ENCODE data around the gene AMN1.
"Not testable (repeated sequence)": the region's sequence is repeated elsewhere in the genome, so short reads cannot be mapped to it uniquely, and the experiment has no call there.

The AMN1 gene

DNA sequence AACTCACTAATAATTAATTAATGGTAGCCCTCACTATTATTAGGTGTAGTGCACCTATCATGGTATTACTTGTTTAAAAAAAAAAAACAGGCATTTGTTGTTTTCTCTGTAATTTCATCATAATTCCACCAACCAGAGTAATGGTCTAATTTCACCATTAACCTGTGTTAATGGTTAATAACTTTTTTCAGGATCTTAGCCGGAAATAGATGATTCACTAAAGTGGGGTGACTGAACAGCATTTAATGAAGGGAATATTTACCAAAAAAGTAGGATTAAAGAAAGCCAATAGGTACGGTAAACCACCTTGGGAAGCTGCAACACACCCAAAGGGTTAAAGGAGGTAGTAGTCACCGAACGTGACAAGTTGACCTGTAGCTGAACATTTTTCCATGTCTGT, 56.3 kb downstream of the AMN1 start:
- DNase-seq, result no peak

DNA sequence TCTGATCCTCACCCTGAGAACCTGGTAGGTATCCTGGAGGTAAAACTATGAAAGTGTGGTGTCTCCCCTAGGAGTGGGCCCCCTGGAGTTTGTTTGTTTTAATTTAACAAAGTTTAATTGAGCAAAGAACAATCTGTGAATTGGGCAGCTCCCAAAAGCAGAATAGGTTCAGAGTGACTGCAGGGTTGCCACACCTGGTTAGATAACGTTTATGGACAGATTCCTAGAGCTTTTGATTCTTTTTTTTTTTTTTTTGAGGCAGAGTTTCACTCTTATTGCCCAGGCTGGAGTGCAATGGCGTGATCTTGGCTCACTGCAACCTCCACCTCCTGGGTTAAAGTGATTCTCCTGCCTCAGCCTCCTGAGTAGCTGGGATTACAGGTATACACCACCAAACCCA, 59.2 kb downstream of the AMN1 start:
- not testable (repeated sequence) for DNase-seq

DNA sequence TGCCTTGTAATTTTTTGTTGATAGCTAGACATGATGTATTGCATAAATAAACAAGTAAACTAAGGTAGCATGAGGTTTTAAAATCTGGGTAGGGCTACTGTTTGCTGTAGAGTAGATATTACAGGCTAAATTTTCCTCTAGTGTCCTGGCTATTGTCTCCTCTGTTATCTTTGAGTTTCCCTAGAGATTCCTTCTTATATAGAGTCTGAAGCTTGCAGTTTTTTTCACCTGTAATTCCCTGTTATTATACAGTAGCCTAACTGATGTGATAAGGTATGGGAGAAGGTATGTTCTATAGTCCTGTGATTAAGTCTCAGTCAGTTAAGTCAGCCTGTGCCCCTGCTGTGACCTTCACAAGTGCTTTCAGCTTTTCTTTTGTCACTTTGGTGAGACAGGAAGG, 59.8 kb downstream of the AMN1 start:
- DNase-seq, result no peak

DNA sequence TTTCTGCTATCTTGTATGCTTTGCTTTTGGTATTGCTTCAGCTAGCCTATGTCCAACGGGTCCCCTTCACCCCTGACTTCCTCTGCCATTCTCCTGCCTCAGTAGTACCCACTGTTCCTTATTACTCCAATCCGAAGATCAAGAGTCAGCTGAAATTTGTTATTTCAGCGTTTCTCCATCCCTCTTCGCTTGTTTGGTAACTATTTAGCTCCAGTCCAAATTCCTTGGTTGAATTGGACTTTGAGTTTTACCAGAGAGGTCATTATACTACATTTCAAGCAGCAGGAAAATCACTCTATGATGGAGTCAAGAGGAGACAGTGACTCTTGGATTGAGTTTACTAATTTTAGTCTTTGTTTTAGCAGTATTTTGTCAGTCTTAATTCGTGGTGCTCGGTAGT, 64.8 kb downstream of the AMN1 start:
- DNase-seq, result no peak

DNA sequence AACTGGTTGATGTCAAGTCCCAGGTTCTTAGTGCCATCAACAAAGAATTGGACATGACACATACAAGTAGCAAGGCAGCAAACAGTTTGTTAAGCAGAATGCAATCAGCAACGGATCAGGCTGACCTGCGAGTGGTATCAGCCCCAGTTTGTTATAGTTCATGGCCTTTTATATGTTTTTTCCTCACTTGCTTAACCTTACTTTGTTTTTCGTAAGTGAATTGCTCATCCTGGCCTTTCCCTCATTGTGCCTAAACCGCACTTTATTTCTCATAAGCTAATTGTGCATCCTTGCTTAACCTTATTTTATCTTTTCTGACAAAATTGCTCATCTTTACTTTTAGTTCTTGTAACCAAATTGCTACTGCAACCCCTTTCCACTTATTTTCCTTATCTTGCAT, 65.2 kb downstream of the AMN1 start:
- no peak for DNase-seq

DNA sequence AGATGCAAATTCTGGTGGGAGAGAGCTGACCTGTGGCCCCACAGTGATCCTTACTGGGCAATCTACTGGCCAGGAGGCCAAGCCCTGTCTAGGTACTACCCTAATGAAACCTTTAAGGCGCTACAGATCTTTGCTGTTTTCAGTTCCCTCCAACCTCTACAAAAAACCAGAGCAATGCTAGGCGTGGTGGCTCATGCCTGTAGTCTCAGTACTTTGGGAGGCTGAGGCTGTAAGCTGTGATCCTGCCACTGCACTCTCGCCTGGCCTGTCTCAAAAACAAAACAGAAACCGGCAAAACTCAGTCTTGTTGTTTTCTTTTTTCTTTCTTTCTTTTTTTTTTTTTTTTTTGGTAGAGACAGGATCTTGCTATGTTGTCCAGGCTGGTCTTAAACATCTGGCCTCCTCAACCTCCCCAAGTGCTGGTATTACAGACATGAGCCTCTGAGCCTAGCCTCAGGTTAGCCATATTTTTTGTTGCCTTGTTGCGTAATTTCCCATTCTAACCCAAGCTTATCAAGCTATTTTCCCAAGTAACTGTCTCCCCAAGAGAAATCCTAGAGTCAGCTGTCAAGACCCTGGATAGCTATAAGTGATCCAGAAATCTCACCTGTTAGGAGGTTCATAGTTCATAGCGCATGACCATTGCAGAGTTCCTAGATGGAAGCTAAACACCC, 66.5 kb downstream of the AMN1 start:
- no peak for DNase-seq

DNA sequence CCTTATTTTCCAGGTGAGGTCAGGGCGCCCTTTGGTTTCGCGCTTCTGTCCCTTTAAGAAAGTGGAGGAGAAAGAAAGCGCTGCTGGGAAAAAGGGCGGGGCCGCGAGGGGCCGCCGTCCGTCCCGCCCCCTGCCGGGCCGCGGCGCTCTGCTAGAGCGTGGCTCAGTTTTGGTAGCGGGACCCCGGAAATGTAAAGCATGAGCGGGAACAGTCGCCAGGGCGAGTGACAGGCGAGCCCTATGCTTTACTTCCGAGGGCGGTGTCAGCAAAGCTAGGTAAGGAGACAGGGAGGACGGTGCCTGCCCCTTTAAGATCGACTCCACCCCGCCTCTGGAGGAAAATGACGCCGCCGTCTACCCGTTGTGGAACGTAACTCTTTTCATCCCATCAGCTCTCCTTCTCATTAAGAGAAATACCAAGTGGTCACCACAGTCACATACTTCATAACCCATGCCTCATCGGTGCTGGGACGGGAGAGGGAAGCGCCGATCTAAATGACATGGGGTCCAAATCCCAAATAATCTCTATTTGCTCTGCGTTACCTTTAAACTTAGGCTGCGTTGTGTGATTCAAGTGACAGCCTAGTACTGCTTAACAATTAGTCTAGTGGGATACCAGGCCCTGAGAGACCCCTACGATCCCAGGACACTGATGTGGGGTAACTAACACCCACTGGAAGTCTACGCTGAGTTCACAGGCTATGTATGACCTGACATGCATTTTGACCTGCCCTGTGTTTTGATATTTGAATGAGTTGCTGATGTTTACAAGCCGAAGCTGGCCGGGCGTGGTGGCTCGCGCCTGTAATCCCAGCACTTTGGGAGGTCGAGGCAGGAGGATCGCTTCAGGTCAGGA, 69.5 kb downstream of the AMN1 start, which contains the start of gene ETFBKMT:
Gene ETFBKMT (plus strand): TSS at position 602 of the 856 bp plus-strand sequence. CDS start 2,266 bp downstream, outside the sequence.
- peak; percentile 94 for DNase-seq

DNA sequence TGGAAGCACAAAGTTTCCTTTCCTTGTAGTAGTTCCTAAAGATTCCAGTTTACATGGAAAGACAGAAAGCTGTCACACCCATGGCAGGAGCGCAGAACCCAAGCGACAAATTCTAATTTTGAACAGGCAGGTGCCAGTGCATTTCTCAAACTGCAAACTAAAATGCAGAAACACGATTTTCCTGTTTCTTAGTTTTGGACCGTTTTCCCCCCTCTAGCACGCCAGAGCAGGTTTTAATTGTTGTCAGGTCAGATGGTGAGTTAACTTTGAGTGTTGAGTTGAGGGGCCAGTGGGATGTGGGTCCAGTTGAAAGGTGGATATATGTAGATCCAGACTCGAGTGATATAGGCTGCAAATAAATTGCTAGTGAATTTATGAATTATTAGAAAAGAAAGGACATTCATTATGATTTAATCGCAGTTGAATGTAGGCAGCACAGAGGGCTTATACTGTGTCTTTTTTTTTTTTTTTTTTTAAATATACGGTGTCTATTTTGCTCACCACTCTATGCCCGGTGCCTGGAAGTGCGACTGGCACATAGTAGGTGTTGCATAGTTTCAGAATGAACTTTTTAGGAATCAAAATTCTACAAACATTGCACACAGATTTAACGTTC, 70.2 kb downstream of the AMN1 start:
- DNase-seq, result no peak

DNA sequence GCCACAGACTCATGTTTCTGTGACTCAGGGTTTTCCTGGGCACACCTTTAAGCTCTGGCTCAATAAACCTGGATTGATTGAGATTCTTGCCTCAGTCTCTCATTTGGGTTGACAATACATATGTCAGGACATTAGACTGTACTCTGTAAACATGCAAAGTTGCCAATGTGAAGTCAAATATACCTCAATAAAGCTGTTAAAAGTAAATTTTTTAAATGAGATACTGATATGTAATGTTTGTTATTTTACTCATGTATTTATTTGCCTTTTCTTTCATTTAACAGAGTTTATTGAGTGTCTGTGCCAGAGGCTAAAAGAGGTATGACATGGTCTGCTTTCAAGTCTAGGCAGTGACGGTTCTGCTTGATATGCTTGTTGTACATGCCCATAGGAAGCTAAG, 73.0 kb downstream of the AMN1 start:
- DNase-seq, result no peak

DNA sequence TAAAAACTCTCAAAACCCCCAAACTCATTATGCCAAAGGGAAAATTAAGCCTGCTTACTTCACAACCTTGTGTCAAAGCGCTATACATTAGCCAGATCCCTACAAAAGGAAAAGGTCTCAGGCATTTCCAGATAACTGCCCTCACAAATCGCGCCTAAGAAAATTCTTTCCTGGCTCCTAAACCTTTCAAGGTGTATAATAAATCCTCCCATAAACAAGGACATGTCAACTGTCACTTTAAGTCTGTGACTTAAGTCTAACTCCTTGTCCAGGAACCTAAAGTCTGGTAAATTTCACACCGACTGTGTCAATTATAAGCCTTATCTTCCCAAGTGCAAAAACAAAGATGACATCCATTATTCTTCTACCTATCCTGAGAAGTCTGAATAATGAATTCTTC, 73.6 kb downstream of the AMN1 start:
- DNase-seq, result no peak

DNA sequence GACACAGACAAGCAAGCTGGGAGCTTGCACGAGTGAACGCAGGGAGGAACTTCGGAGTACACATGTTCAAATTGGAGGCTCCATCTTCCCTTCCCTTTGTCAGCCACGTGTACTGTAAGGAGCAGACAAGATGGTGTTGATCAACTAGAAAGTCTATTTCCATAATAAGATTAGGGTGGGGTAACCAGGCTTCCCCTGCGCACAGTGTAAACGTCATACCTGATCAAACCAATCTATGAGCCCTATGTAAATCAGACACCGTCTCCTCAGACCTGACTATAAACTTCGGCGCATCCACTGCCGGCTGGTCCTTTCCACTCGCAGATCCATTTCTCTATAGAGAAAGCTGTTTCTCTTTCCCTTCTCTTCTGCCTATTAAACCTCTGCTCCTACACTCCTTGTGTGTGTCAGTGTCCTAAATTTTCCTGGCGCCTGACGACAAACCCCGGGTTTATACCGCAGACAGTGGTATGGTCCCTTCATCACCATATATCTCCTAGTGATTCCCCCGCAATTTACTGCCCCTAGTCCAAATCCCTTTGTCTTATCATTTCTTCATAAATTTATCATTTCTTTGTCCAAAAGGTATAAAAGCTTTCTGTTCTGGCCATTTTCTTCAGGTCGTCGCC, 76.8 kb downstream of the AMN1 start:
- no peak for DNase-seq

DNA sequence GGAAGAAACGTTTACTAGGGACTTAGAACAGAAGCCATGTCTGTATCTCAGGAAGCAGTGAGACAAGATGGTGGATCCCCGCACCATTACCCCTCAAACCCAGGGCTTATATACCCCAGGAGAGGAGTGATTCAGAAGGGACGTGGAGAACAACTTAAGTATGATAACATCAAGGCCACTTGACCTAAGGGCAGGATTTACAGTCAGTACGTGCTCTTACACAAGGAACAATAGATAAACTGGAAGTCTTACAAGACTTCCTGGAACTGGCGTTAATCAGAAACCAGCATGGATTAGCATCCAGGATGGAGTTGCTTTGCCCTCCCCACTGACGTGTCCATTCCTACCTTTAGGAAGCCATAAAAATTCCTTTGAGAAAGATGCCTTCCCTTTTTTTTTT, 77.9 kb downstream of the AMN1 start:
- no peak for DNase-seq

DNA sequence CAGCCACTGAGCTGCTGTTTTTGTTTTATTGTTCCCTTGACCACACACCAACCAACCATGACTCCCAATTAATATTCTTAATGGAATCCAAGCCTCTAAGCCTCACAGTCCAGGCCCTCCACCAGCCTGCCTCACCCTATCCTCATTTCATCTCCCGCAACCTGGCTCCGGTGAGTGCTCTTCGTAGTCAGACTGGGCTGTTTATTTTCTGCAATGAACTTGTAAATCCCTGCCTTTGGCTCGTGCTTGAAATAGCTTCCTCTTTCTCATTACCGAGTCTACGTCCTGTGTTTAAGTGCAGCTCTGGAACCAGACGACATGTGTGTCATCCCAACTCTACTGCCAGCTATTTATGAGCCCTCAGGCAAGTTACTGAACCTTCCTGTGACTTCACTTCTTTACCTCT, 81.7 kb downstream of the AMN1 start:
- no peak for DNase-seq

DNA sequence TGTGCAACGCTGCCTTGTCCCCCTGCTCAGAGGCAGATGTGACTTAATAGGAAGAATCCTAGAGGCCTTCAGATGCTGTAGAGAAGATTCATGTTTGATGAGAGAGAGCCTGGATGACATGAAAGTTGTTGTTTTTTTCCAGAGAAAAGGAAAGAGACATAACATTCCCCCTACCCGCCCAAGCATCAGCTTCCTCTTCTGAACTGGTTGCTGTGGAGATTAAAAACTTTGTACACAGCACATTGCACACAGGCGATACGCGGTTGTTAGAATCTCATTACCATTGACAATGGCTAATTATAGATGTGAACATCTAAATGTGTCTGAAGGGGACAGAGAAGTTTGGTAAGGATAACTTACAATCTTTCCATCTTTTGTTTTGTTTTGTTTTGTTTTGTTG, 82.9 kb downstream of the AMN1 start:
- no peak for DNase-seq

DNA sequence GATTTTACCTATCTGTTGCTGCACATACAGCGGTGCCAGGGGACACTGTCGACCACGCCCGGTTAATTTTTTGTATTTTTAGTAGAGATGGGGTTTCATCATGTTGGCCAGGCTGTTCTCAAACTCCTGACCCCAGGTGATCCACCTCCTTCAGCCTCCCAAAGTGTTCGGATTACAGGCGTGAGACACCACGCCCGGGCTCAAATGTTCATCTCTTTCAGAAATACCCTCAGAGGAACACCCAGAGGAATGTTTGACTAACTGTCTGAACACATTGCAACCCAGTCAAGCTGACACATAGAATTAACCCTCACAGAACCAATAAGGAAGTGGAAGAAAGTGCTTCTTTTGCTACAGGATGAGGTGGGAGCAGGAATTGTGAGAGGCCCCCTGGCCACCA, 84.3 kb downstream of the AMN1 start:
- DNase-seq, result no peak

DNA sequence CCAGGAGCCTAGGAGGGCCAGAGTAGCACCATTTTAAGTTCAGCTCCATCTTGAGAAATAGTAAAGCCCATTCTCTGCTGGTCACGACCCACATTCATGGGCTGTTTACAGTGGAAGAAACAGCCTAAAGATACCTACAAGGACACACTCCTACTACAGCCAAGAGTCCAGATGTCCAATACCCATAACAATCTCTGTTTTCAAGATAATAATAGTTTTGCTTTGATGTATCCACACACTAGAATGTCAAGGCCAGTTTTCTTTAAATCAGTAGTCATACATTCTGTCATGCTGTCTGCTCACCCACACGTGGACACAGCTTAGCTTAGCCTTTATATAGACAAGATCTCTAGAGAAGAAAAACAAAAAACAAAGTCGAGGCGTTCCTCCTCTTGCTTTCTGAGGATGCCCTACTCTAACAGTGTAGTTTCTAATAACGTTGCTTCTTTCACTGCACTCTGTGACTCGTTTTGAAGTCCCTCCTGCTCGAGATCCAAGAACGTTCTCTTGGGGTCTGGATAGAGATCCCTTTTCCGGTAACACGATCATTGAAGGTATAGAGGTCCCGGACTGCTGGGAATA, 87.2 kb downstream of the AMN1 start:
- no peak for DNase-seq

DNA sequence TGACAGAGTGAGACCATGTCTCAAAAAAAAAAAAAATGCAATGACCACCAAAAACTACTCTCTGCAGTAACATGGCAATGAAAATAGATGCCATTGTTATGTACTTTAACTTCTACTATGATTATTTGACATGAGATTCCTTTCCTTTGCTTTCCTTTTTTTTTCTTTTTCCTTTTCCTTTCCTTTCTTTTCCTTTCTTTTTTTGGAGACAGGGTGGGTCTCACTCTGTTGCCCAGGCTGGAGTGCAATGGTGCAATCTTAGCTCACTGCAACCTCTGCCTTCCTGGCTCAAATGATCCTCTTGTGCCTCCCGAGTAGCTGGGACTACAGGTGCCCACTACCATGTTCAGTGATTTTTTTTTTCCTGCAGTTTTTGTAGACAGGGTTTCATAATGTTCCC, 94.2 kb downstream of the AMN1 start:
- no peak for DNase-seq

DNA sequence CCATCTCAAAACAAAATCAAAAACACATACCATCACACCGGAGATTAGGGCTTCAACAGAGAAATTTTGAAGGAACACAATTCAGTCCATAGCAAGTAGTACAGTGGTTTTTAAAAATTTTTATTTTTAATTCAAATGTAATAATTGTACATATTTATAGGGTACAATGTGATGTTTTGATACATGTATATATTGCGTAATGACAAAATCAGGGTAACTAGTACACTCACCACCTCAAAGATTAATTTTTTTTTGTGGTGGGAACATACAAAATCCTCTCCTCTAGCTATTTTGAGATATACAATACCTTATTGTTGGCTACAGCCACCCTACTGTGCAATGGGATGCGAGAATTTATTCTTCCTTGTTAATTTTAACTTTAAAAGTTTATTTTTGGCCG, 95.4 kb downstream of the AMN1 start:
- DNase-seq, result no peak

DNA sequence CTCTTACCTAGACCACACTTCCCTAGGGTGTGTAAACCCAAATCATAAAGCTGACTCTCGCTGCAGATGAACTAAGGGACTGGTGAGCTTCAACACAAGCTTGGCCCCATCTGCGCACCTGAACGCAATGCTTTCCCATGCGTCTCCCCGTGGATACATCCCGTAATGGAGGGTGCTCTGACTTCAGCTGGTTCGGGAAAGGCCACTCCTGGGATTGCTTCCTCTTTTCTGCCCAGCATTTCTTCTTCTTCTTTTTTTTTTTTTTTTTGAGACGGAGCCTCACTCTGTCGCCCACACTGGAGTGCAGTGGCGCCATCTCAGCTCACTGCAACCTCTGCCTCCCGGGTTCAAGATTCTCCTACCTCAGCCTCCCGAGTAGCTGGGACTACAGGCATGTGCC, 97.0 kb downstream of the AMN1 start:
- DNase-seq, result no peak

DNA sequence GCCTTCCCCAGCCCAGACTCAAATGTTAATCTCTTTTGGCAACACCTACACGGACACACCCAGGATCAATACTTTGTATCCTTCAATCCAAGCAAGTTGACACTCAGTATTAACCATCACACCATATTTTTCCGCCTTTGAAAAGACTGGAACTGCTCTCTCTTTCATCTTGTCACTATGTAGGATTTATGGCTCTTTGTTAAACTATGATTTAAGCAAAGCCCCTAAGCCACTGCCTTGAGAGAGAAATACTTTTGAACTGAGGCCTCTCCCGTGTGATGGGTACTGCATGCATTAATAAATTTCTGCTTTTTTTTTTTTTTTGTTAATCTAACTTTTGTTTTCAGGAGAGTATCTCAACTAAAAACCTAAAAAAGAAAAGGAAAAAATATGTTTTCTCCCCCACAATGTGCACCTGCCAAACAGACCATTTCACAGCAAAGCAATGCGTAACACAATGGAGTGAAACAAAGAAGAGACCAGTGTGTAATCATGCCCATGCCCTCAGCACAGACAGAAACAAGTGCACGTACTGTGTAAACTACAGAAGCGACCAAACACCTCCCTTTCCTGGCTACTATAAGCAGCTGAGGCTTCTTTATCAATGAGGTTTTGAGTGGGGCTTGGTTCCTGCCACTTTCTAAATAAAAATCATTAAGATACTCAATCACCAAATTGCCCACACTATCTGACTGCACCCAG, 97.6 kb downstream of the AMN1 start:
- no peak for DNase-seq

DNA sequence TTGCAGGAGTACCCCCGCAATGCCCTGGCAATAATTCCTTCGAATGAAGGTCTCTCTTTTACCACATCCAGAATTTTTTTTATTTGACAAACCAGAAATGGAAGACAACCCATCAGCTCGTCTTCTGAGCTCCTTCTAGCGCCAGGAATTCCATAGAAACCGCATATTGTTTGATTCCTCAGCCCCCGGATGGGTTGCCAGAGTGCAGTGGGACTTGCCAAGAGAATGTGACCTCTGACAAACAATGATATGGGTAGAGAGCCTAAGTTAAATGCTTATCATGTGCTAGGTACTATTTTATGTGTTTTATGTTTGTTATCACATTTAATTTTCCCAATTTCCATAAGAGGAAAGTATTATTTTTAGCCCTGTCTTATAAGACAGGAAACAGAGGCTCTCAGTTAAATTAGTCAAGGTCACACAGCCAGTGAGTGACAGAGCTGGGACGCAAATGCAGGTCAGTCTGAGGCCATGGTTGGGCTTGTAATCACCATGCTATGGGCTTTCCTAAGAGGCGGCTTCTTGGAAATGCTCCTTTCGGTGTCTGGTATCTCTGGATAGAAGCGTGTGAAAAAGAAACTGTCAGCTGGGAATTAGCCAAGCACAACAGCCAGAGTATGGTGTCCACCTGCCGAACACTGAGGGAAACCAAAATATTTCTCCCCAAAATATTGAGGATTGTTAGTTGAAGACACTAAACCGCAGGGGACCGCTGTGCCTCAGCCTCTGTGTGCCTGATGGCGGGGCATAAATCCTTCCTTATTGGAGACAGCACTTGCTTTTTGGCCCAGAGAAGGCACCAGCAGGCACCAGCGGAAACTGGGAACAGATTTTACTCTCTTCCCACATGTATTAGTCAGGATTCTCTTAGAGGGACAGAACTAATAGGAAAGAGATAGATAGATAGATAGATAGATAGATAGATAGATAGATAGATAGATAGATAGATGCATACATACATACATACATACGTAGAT, 98.8 kb downstream of the AMN1 start:
- DNase-seq, result no peak
